Esophagus muscularis mucosa (tissue), 4 donors: ENCODE results near the gene GRID1. TPM values are rescaled to one million over a fixed set of nuclear protein-coding genes. Genes with fewer than 3 reads are reported as not detected.

Source experiments
- DNase-seq: peaks from one replicate; pipeline ENCODE4 v3.0.0-alpha.2; 2017; ENCODE audit errors: extremely low spot score
- H3K27ac ChIP-seq, 4 donors: fragments of 200-600 bp; sonication (generic); replicated peaks in 1 of 4; 1 replicate in 3 of 4; 2 replicates in 1 of 4; pipeline ENCODE4 v1.5.1; 2016 to 2019; ENCODE audit warnings: mild to moderate bottlenecking in 1 of 4
- H3K27me3 ChIP-seq, 4 donors: fragments of 200-600 bp; sonication (generic); one replicate each; pipeline versions ENCODE4 v1.5.1 to v1.6.0; 2016 to 2019
- H3K36me3 ChIP-seq, 4 donors: fragments of 200-600 bp; sonication (generic); one replicate each; pipeline ENCODE4 v1.5.1; 2016 to 2019
- H3K4me1 ChIP-seq, 4 donors: fragments of 200-600 bp; sonication (generic); one replicate each; pipeline ENCODE4 v1.5.1; 2016 to 2019
- H3K4me3 ChIP-seq, 4 donors: fragments of 200-600 bp; sonication (generic); 1 replicate in 2 of 4; 2 replicates in 2 of 4; pipeline ENCODE4 v1.5.1; 2016 to 2019; ENCODE audit warnings: mild to moderate bottlenecking in 4 of 4, moderate library complexity in 1 of 4
- H3K9me3 ChIP-seq, 4 donors: fragments of 200-600 bp; sonication (generic); 1 replicate in 3 of 4; 2 replicates in 1 of 4; pipeline ENCODE4 v1.5.1; 2016 to 2019
- CTCF ChIP-seq, 3 experiments: fragments of 200-600 bp in 2 of 3; fragments of 450-650 bp in 1 of 3; sonication (generic) in 2 of 3; IDR thresholded peaks; one replicate each; pipeline ENCODE4 v1.5.1; 2017 to 2019; ENCODE audit warnings: antibody characterized with exemption in 3 of 3, mild to moderate bottlenecking in 2 of 3, moderate library complexity in 1 of 3
- EP300 ChIP-seq: sonication (generic); formaldehyde crosslinking; IDR thresholded peaks from one replicate; pipeline ENCODE4 v1.6.1; 2017; ENCODE audit warnings: antibody characterized with exemption
- POLR2A ChIP-seq: fragments of 450-650 bp; IDR thresholded peaks from one replicate; pipeline ENCODE4 v1.6.1; 2017; ENCODE audit warnings: antibody characterized with exemption, moderate library complexity, mild to moderate bottlenecking, low read depth
- POLR2AphosphoS5 ChIP-seq, 2 donors: sonication (generic); formaldehyde crosslinking; IDR thresholded peaks; one replicate each; pipeline ENCODE4 v1.6.1; 2017; ENCODE audit warnings: antibody characterized with exemption in 2 of 2
- WGBS: methylation state at CpG from one replicate; pipeline ENCODE4 v1.1.5; 2018; 5-methylcytosine and 5-hydroxymethylcytosine counted together
- intact Hi-C: fragments of 100-400 bp; cut with DNase I; formaldehyde crosslinking; loops from one replicate; pipeline ENCODE4 v1.15.1; 2023
- total RNA-seq, 4 donors: library from RNA; depleted of rRNA; stranded (reverse); fragments of >200 nt; gene quantifications; one replicate each; pipeline versions ENCODE4 v1.1.0 to v1.2.1, GENCODE V29; 2016

Gene GRID1
- total RNA-seq, 4 donors from 2014 or later = under 0.01 to 1.3 (median 1.1) TPM

GRCh38 chr10:86224354-86225102, 142.1 kb downstream of the GRID1 start:
- H3K9me3 ChIP-seq = no peaks in the 10 kb centered on the region
- H3K27ac ChIP-seq = no peak overlapping the region
- H3K36me3 ChIP-seq = no peaks in the 10 kb centered on the region
- no peak overlapping the region for H3K4me3 ChIP-seq
- H3K4me1 ChIP-seq = peaks cover 0 to 5% (median 0%) of the 10 kb centered on the region in 4 donors
- WGBS = 78% methylated on average over 8 of the region's 8 CpGs
- no peak for DNase-seq
- TF ChIP-seq POLR2A (no peak), EP300 (no peak), CTCF (IDR thresholded peaks at IDR 0.05) (no peak), POLR2AphosphoS5 (IDR thresholded peaks at IDR 0.05) (no peak)
- intact Hi-C loops = no loop called here
- no peaks in the 10 kb centered on the region for H3K27me3 ChIP-seq

GRCh38 chr10:86223256-86223655, 143.3 kb downstream of the GRID1 start:
- DNase-seq = no peak
- Histone ChIP-seq H3K27ac (no peak overlapping the region), H3K36me3 (no peaks in the 10 kb centered on the region), H3K4me3 (no peak overlapping the region), H3K27me3 (no peaks in the 10 kb centered on the region), H3K9me3 (no peaks in the 10 kb centered on the region), H3K4me1 (peaks cover 0 to 5% (median 0%) of the 10 kb centered on the region in 4 donors)
- intact Hi-C loops = no loop called here
- WGBS = no CpG with 5 or more reads among the region's 3 CpGs
- TF ChIP-seq POLR2AphosphoS5 (IDR thresholded peaks at IDR 0.05) = no peak
- TF ChIP-seq EP300 = no peak
- no peak for TF ChIP-seq POLR2A
- TF ChIP-seq CTCF (IDR thresholded peaks at IDR 0.05) = no peak

GRCh38 chr10:86222687-86223086, 143.9 kb downstream of the GRID1 start:
- no peaks in the 10 kb centered on the region for H3K36me3 ChIP-seq
- no peak overlapping the region for H3K27ac ChIP-seq
- WGBS = 84% methylated on average over 3 of the region's 3 CpGs
- H3K27me3 ChIP-seq = no peaks in the 10 kb centered on the region
- intact Hi-C loops = no loop called here
- H3K9me3 ChIP-seq = no peaks in the 10 kb centered on the region
- no peak for DNase-seq
- H3K4me3 ChIP-seq = no peak overlapping the region
- no peak for TF ChIP-seq CTCF (IDR thresholded peaks at IDR 0.05)
- peaks cover 0 to 5% (median 0%) of the 10 kb centered on the region in 4 donors for H3K4me1 ChIP-seq

- H3K36me3 ChIP-seq = no peaks in the 10 kb centered on the region
- H3K4me1 ChIP-seq = peaks cover 0 to 5% (median 0%) of the 10 kb centered on the region in 4 donors
- H3K9me3 ChIP-seq = no peaks in the 10 kb centered on the region
- intact Hi-C loops = no loop called here
- 86% methylated on average over 4 of the region's 4 CpGs for WGBS
- no peak overlapping the region for H3K27ac ChIP-seq
- H3K27me3 ChIP-seq = no peaks in the 10 kb centered on the region
- H3K4me3 ChIP-seq = no peak overlapping the region
- DNase-seq = no peak
- TF ChIP-seq EP300 = no peak
- no peak for TF ChIP-seq POLR2A
- no peak for TF ChIP-seq CTCF (IDR thresholded peaks at IDR 0.05)
- TF ChIP-seq POLR2AphosphoS5 (IDR thresholded peaks at IDR 0.05) = no peak
Measured at GRCh38 chr10:86222336-86222650, 144.3 kb downstream of the GRID1 start.
